Endothelial cell of umbilical vein (primary cell): ENCODE data around the gene ABCB10. TPM values are rescaled to one million over a fixed set of nuclear protein-coding genes. Genes with fewer than 3 reads are reported as not detected.
A peak's percentile ranks its signal among the peaks of the same experiment; 100 is the strongest.

Experiments
- BruUV-seq: library from RNA; stranded (reverse); fragments of 400-500 nt; replicated peaks from 2 replicates; lab custom pipeline; 2021; lab: Mats Ljungman, UMichigan
- CTCF ChIA-PET: fragments of 300-600, 350-600 bp; sonication (Branson Sonifier 250); formaldehyde crosslinking; loops from one replicate; lab custom pipeline; 2021; ENCODE audit warnings: antibody characterized with exemption, inconsistent platforms; lab: Charles Lee
- POLR2A ChIA-PET: fragments of 300-600, 350-600 bp; sonication (Branson Sonifier 250); formaldehyde crosslinking; loops from one replicate; lab custom pipeline; 2021; ENCODE audit warnings: antibody characterized with exemption, inconsistent platforms; lab: Charles Lee
- DNase-seq: peaks from one replicate; pipeline ENCODE4 v3.0.0-alpha.2; 2011; ENCODE audit warnings: low read depth, low spot score
- FAIRE-seq: peaks from 2 replicates; lab custom pipeline; 2011; peaks lifted over from hg19 to GRCh38; lab: Jason Lieb, UNC
- H2AFZ ChIP-seq: 2 replicates; pipeline ENCODE4 v1.6.0; 2012; ENCODE audit warnings: low read depth, low read length, control low read depth, inconsistent platforms
- H3K27ac ChIP-seq: 2 replicates; pipeline ENCODE4 v1.5.1; 2011; ENCODE audit warnings: low read depth, mild to moderate bottlenecking, control low read depth, low read length, moderate library complexity; ENCODE audit not compliant: insufficient read depth
- H3K27me3 ChIP-seq, 2 experiments: 2 replicates each; pipeline versions ENCODE4 v1.6.0 to v1.6.1; 2011; ENCODE audit warnings: low read length in 2 of 2, mixed read lengths in 1 of 2; ENCODE audit not compliant: control insufficient read depth in 2 of 2, insufficient read depth in 2 of 2
- H3K36me3 ChIP-seq, 2 experiments: 2 replicates in 1 of 2; 3 replicates in 1 of 2; pipeline ENCODE4 v1.5.1; 2011; ENCODE audit warnings: low read length in 2 of 2, mild to moderate bottlenecking in 1 of 2, moderate library complexity in 1 of 2; ENCODE audit not compliant: control insufficient read depth in 2 of 2, insufficient read depth in 2 of 2; ENCODE audit errors: extremely low read depth in 1 of 2
- H3K4me1 ChIP-seq: 3 replicates; pipeline ENCODE4 v1.5.1; 2011; ENCODE audit warnings: mild to moderate bottlenecking, low read length; ENCODE audit not compliant: control insufficient read depth, insufficient read depth; ENCODE audit errors: extremely low read depth
- H3K4me2 ChIP-seq: 2 replicates; pipeline ENCODE4 v1.6.1; 2011; ENCODE audit warnings: low read length, control low read depth, mixed read lengths; ENCODE audit not compliant: insufficient read depth
- H3K4me3 ChIP-seq, 3 experiments: fragments of 200-600 bp in 1 of 3; sonication (generic), shearing (Covaris generic) in 1 of 3; replicated peaks in 1 of 3; 2 replicates each; pipeline ENCODE4 v1.5.1; 2011 to 2016; ENCODE audit warnings: control low read depth in 3 of 3, low read length in 3 of 3, mild to moderate bottlenecking in 2 of 3, inconsistent platforms in 1 of 3, low read depth in 1 of 3, moderate library complexity in 1 of 3; ENCODE audit not compliant: insufficient read depth in 1 of 3
- H3K79me2 ChIP-seq: 2 replicates; pipeline ENCODE4 v1.6.0; 2012; ENCODE audit warnings: low read length, inconsistent platforms; ENCODE audit not compliant: control insufficient read depth, insufficient read depth
- H3K9ac ChIP-seq: replicated peaks from 2 replicates; pipeline ENCODE3; 2011; ENCODE audit warnings: low read length, control low read depth; ENCODE audit not compliant: insufficient read depth; ENCODE audit errors: extremely low read depth
- H3K9me1 ChIP-seq: replicated peaks from 3 replicates; pipeline ENCODE4 v1.6.0; 2011; ENCODE audit warnings: mild to moderate bottlenecking, low read length; ENCODE audit not compliant: control insufficient read depth, insufficient read depth; ENCODE audit errors: extremely low read depth
- H3K9me3 ChIP-seq: replicated peaks from 2 replicates; pipeline ENCODE4 v1.5.1; 2012; ENCODE audit warnings: low read length, inconsistent platforms; ENCODE audit not compliant: control insufficient read depth, insufficient read depth
- H4K20me1 ChIP-seq: replicated peaks from 2 replicates; pipeline ENCODE3; 2011; ENCODE audit warnings: mild to moderate bottlenecking, low read length; ENCODE audit not compliant: control insufficient read depth, insufficient read depth; ENCODE audit errors: extremely low read depth
- EZH2 ChIP-seq: IDR thresholded peaks from 2 replicates; pipeline ENCODE4 v1.6.1; 2012; ENCODE audit warnings: borderline replicate concordance, low read depth, mild to moderate bottlenecking, moderate library complexity, low read length, inconsistent platforms; ENCODE audit not compliant: severe bottlenecking
- FOS ChIP-seq: IDR thresholded peaks from 2 replicates; pipeline ENCODE4 v1.6.1; 2011; ENCODE audit warnings: mild to moderate bottlenecking, low read length, moderate library complexity, borderline replicate concordance; ENCODE audit not compliant: insufficient read depth
- GATA2 ChIP-seq: IDR thresholded peaks from 2 replicates; pipeline ENCODE4 v1.7.0; 2011; ENCODE audit warnings: low read depth, mild to moderate bottlenecking, moderate library complexity, mixed read lengths, low read length; ENCODE audit not compliant: insufficient read length, insufficient read depth
- JUN ChIP-seq: IDR thresholded peaks from 2 replicates; pipeline ENCODE4 v1.6.1; 2011; ENCODE audit warnings: borderline replicate concordance, low read depth; ENCODE audit not compliant: insufficient read length, insufficient read depth
- MYC ChIP-seq: IDR thresholded peaks from one replicate; pipeline ENCODE4 v1.6.1; 2011; ENCODE audit warnings: mild to moderate bottlenecking, low read depth, low read length
- POLR2A ChIP-seq: IDR thresholded peaks from 2 replicates; pipeline ENCODE4 v1.6.1; 2012; ENCODE audit warnings: low read depth, mild to moderate bottlenecking, control low read depth, low read length
- POLR2AphosphoS5 ChIP-seq: IDR thresholded peaks from 2 replicates; pipeline ENCODE4 v1.6.1; 2012; ENCODE audit warnings: low read depth, mild to moderate bottlenecking, control low read depth, low read length, moderate library complexity; ENCODE audit not compliant: insufficient read depth
- dilution Hi-C: fragments of 300-500 bp; cut with MboI; formaldehyde crosslinking; loops from one replicate; pipeline ENCODE4 v1.15.0; 2019; ENCODE audit warnings: low sequenced_read_pairs; ENCODE audit not compliant: extremely low pct_ligation_motif_present
- intact Hi-C: fragments of 100-400 bp; cut with micrococcal nuclease; formaldehyde crosslinking; loops from one replicate; pipeline ENCODE4 v1.10.0; 2022
- polyA plus RNA-seq, 4 experiments: library from polyadenylated mRNA; depleted of rRNA in 3 of 4; stranded (reverse) in 3 of 4; unstranded in 1 of 4; fragments of >200 nt; gene quantifications; 2 replicates each; pipeline versions ENCODE4 v1.2.1 to v1.2.3, GENCODE V29; 2011 to 2012; ENCODE audit warnings: missing spikeins in 1 of 4
- total RNA-seq: library from RNA; stranded (reverse); gene quantifications from 2 replicates; pipeline ENCODE4 v1.2.3, GENCODE V29; 2021
- TF ChIP-seq, protein P1 (sequence below): IDR thresholded peaks from 2 replicates; pipeline ENCODE4 v1.6.1; 2011; ENCODE audit not compliant: insufficient read depth, insufficient read length
- TF ChIP-seq, protein P2 (sequence below), 2 donors: IDR thresholded peaks; 1 replicate in 1 of 2; 2 replicates in 1 of 2; pipeline ENCODE4 v1.5.1; 2011; ENCODE audit warnings: low read length in 2 of 2, mild to moderate bottlenecking in 2 of 2, moderate library complexity in 2 of 2, control low read depth in 1 of 2, inconsistent platforms in 1 of 2, low read depth in 1 of 2; ENCODE audit not compliant: insufficient read depth in 1 of 2; ENCODE audit errors: extremely low read depth in 1 of 2

ABCB10 gene
- total and polyA plus RNA-seq, 2 donors (not counting 3 experiments of a cell fraction or from before 2014, with no cell fraction given) = 6.0 to 19.4 TPM

DNA sequence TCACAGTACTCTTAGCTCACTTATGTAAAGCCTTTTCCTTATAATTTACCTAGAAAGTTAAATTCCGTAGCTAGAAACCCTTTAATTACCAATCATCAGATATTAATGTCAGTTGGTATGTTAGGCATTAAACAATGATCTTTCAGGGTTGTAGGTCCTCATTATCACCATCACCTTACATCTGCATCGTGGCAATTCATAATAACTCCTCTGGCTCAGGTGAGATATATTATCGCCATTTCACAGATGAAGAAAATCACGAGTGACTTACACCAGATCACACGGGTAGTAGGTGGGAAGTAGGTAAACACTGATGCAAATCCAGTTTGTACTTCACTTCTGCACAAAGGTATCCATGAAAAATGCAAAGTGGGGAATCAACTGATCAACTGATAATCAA is 51.0 kb downstream of the ABCB10 start:
- FAIRE-seq = no peak
- intact Hi-C loops = loop anchor here (5.0 kb wide), 1 partner anchor 235 kb away; the partner anchor contains the start of gene RAB4A
- BruUV-seq = no TSS peak
- H2AFZ ChIP-seq = peak overlapping the region; percentile 32
- no peaks in the 10 kb centered on the region for H3K27me3 ChIP-seq
- peaks cover 14% of the 10 kb centered on the region for H3K4me1 ChIP-seq
- ChIA-PET POLR2A (interaction anchor here (1.6 kb wide), 1 partner anchor 51 kb away, joined by 7 read pairs; the partner anchor contains the start of gene ABCB10), CTCF (interaction anchor here (1.0 to 2.8 kb wide), 3 partner anchors 26 to 237 kb away, joined by 4 to 10 read pairs (median 4); partner anchors contain the start of gene RAB4A)
- dilution Hi-C loops = no loop called here
- no peak for TF ChIP-seq POLR2AphosphoS5
- TF ChIP-seq, protein P1, sequence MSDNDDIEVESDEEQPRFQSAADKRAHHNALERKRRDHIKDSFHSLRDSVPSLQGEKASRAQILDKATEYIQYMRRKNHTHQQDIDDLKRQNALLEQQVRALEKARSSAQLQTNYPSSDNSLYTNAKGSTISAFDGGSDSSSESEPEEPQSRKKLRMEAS = no peak
- no peak for TF ChIP-seq FOS
- no peak for TF ChIP-seq MYC
- no peak for TF ChIP-seq EZH2
- TF ChIP-seq, protein P2, sequence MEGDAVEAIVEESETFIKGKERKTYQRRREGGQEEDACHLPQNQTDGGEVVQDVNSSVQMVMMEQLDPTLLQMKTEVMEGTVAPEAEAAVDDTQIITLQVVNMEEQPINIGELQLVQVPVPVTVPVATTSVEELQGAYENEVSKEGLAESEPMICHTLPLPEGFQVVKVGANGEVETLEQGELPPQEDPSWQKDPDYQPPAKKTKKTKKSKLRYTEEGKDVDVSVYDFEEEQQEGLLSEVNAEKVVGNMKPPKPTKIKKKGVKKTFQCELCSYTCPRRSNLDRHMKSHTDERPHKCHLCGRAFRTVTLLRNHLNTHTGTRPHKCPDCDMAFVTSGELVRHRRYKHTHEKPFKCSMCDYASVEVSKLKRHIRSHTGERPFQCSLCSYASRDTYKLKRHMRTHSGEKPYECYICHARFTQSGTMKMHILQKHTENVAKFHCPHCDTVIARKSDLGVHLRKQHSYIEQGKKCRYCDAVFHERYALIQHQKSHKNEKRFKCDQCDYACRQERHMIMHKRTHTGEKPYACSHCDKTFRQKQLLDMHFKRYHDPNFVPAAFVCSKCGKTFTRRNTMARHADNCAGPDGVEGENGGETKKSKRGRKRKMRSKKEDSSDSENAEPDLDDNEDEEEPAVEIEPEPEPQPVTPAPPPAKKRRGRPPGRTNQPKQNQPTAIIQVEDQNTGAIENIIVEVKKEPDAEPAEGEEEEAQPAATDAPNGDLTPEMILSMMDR (IDR thresholded peaks at IDR 0.05; ENCODE audit: extremely low read depth in 1 of 2, insufficient read depth in 1 of 2, low read depth in 1 of 2, low read length in 2 of 2) = no peak
- TF ChIP-seq POLR2A = no peak
- TF ChIP-seq JUN = no peak
- no peak for TF ChIP-seq GATA2
- peaks cover 19% of the 10 kb centered on the region for H3K79me2 ChIP-seq
- H3K4me2 ChIP-seq = peak overlapping the region; percentile 97
- no peaks in the 10 kb centered on the region for H3K9me3 ChIP-seq
- peak overlapping the region; percentile 61 to 93 (median 64) for H3K4me3 ChIP-seq
- peak overlapping the region; percentile 93 for H3K9ac ChIP-seq
- H3K9me1 ChIP-seq = no peaks in the 10 kb centered on the region
- DNase-seq = no peak
- H3K27ac ChIP-seq = peak overlapping the region; percentile 56
- no peaks in the 10 kb centered on the region for H4K20me1 ChIP-seq
- H3K36me3 ChIP-seq = no peaks in the 10 kb centered on the region
